ENCODE measurements around the gene NEURL1.

DNA sequence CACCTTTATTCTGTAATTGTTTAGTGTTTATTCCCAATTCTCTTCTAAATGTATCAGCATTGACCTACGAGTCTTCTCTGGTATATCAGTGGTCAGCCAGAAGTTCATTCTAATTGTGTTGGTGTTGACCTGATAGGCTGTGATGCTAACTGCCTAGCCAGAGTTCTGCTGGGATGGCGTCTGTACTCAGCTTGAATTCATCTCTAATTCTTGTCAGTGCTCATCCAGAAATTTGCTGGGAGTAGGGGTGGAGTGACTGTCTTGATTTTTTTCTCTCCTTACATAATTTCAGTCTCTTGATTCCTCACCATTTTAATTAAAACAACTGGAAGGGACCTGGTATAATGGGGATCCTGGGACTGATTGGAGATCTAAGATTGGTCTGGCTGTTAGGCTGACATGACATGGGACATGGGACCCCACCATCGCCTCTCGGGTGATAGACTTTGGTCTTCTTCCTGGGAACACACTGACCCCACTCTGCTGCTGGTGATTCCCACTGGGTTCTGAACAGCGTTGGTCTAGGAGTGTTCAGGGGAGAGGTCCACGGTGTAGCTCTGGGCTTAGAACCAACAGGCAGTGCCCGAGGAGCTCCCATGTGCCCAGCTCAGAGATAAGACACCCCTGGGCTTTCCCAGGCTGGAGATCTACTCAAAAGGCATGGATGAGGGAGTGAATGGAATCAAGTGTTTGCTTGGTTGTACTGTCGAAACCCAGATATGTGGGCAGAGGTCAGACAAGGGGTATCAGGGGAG lies 3.8 kb downstream of the NEURL1 start:
- TF ChIP-seq GATA3 (IDR thresholded peaks at IDR 0.05; ENCODE audit: low read depth, low read length) (no peak), GATA2 (IDR thresholded peaks at IDR 0.05; ENCODE audit: low read depth, low read length) (no peak)

Measured in SH-SY5Y (cell line).